GM21447 (cell line): ENCODE data around the gene MYL11.

Experiments
- ATAC-seq: cut with Tn5 transposase; IDR thresholded peaks from one replicate; pipeline ENCODE4 v1.9.1; 2021; ENCODE audit not compliant: unreplicated experiment

MYL11 gene

GRCh38 chr16:30416624-30417528 is 42.3 kb downstream of the MYL11 start:
- no peak for ATAC-seq

- peak; percentile 63 for ATAC-seq
These were observed 43.1 kb downstream of the MYL11 start for GRCh38 chr16:30417529-30418349.

- no peak for ATAC-seq
These were observed 44.0 kb downstream of the MYL11 start for GRCh38 chr16:30418350-30419181.

GRCh38 chr16:30421010-30421409 is 46.4 kb downstream of the MYL11 start:
- ATAC-seq = no peak
